Neural cell (in vitro differentiated cells): ENCODE measurements around the gene SMIM29. TPM values are rescaled to one million over a fixed set of nuclear protein-coding genes. Genes with fewer than 3 reads are reported as not detected.

Experiments used
- H2AFZ ChIP-seq: fragments of 200-600, 300-800 bp; sonication (generic), shearing (Covaris generic); 2 replicates; pipeline ENCODE4 v1.6.0; 2014; ENCODE audit warnings: low read depth, mild to moderate bottlenecking, antibody characterized with exemption, low read length, moderate library complexity
- H3F3A ChIP-seq: fragments of 200-600 bp; shearing (Covaris generic); 2 replicates; pipeline ENCODE4 v1.6.1; 2016; ENCODE audit warnings: mild to moderate bottlenecking, moderate library complexity, mixed read lengths, antibody characterized with exemption, low read length; ENCODE audit not compliant: insufficient read depth, poor library complexity, severe bottlenecking
- H3K27ac ChIP-seq: fragments of 200-600, 300-800 bp; sonication (generic), shearing (Covaris generic); 2 replicates; pipeline ENCODE4 v1.5.1; 2014; ENCODE audit warnings: mild to moderate bottlenecking, low read length, moderate library complexity
- H3K27me3 ChIP-seq: fragments of 300-800, 200-600 bp; sonication (generic), shearing (Covaris generic); 2 replicates; pipeline ENCODE4 v1.6.0; 2014; ENCODE audit warnings: mild to moderate bottlenecking, low read depth, low read length, moderate library complexity; ENCODE audit not compliant: insufficient read depth
- H3K36me3 ChIP-seq: fragments of 300-800, 200-600 bp; sonication (generic), shearing (Covaris generic); 2 replicates; pipeline ENCODE4 v1.5.1; 2014; ENCODE audit warnings: mild to moderate bottlenecking, antibody characterized with exemption, low read length, moderate library complexity; ENCODE audit not compliant: insufficient read depth
- H3K4me2 ChIP-seq: fragments of 300-800, 200-600 bp; sonication (generic), shearing (Covaris generic); 2 replicates; pipeline ENCODE4 v1.6.0; 2014; ENCODE audit warnings: mild to moderate bottlenecking, low read length
- H3K4me3 ChIP-seq: fragments of 300-800, 200-600 bp; sonication (generic), shearing (Covaris generic); 2 replicates; pipeline ENCODE4 v1.5.1; 2014; ENCODE audit warnings: mild to moderate bottlenecking, low read length, moderate library complexity
- H3K79me2 ChIP-seq: fragments of 200-600 bp; shearing (Covaris generic); replicated peaks from 2 replicates; pipeline ENCODE4 v1.6.0; 2014; ENCODE audit warnings: mild to moderate bottlenecking, low read length, moderate library complexity; ENCODE audit not compliant: insufficient read depth
- H3K9ac ChIP-seq: fragments of 300-800, 200-600 bp; sonication (generic), shearing (Covaris generic); 2 replicates; pipeline ENCODE4 v1.6.1; 2016; ENCODE audit warnings: mild to moderate bottlenecking, low read length, mixed read lengths
- H3K9me2 ChIP-seq: fragments of 200-600 bp; shearing (Covaris generic); 2 replicates; pipeline ENCODE4 v1.6.1; 2016; ENCODE audit warnings: mild to moderate bottlenecking, low read length, mixed read lengths; ENCODE audit not compliant: insufficient read depth
- H3K9me3 ChIP-seq: fragments of 200-600, 300-800 bp; sonication (generic), shearing (Covaris generic); 2 replicates; pipeline ENCODE4 v1.6.1; 2016; ENCODE audit warnings: mild to moderate bottlenecking, mixed run types, low read length, moderate library complexity, mixed read lengths
- H4K20me1 ChIP-seq: fragments of 200-600 bp; shearing (Covaris generic); 2 replicates; pipeline ENCODE4 v1.6.1; 2016; ENCODE audit warnings: mild to moderate bottlenecking, mixed run types; ENCODE audit not compliant: insufficient read depth
- EP300 ChIP-seq: fragments of 450-650 bp; conservative IDR thresholded peaks from 2 replicates; pipeline ENCODE4 v1.6.1; 2014; ENCODE audit warnings: antibody characterized with exemption, mild to moderate bottlenecking, moderate library complexity; ENCODE audit not compliant: poor library complexity, severe bottlenecking
- EZH2 ChIP-seq: fragments of 200-600, 300-800 bp; shearing (Covaris generic), sonication (generic); IDR thresholded peaks from 2 replicates; pipeline ENCODE4 v1.6.1; 2014; ENCODE audit warnings: antibody characterized with exemption, low read length, borderline replicate concordance, mild to moderate bottlenecking; ENCODE audit not compliant: insufficient read depth, poor library complexity, severe bottlenecking
- MXI1 ChIP-seq: fragments of 450-650 bp; conservative IDR thresholded peaks from 2 replicates; pipeline ENCODE4 v1.6.1; 2014; ENCODE audit warnings: antibody characterized with exemption, mild to moderate bottlenecking; ENCODE audit not compliant: poor library complexity, severe bottlenecking
- POLR2AphosphoS5 ChIP-seq: IDR thresholded peaks from 2 replicates; pipeline ENCODE4 v1.6.1; 2012
- RAD21 ChIP-seq: fragments of 450-650 bp; conservative IDR thresholded peaks from 2 replicates; pipeline ENCODE4 v1.6.1; 2014; ENCODE audit warnings: antibody characterized with exemption, mild to moderate bottlenecking, moderate library complexity
- SMC3 ChIP-seq: fragments of 450-650 bp; conservative IDR thresholded peaks from 2 replicates; pipeline ENCODE4 v1.6.1; 2014; ENCODE audit warnings: antibody characterized with exemption, mild to moderate bottlenecking, moderate library complexity; ENCODE audit not compliant: poor library complexity
- TAF1 ChIP-seq: IDR thresholded peaks from 2 replicates; pipeline ENCODE4 v1.6.1; 2012; ENCODE audit warnings: low read depth
- polyA plus RNA-seq: library from polyadenylated mRNA; depleted of rRNA; stranded (reverse); fragments of >200 nt; gene quantifications from 2 replicates; pipeline ENCODE4 v1.2.3, GENCODE V29; 2014
- TF ChIP-seq, protein P1 (sequence below): IDR thresholded peaks from 2 replicates; pipeline ENCODE4 v1.6.1; 2012; ENCODE audit warnings: borderline replicate concordance
- TF ChIP-seq, protein P2 (sequence below): fragments of 450-650 bp; IDR thresholded peaks from 2 replicates; pipeline ENCODE4 v1.5.1; 2014; ENCODE audit warnings: antibody characterized with exemption, mild to moderate bottlenecking, moderate library complexity; ENCODE audit not compliant: poor library complexity, severe bottlenecking

The SMIM29 gene
- polyA plus RNA-seq, 1 donor from 2014 or later, result 82.1 TPM

DNA sequence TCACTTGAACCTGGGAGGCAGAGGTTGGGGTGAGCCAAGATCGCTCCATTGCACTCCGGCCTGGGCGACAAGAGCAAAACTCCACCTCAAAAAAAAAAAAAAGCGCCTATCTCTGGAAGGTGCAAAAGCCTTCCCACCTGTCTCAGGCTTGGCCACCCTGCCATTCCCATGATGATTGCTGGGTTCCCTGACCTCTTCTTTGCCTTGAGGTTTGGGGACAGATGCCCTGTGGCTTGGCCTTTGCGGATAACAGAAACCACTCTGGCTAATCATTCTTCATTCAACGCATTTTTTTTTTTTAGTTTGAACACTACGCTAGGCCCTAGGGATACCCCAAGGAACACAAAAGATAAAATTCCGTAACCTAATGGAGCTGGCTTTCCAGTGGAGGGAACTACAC lies 18.9 kb downstream of the SMIM29 start:
- no peaks in the 10 kb centered on the region for H3K9me2 ChIP-seq
- no peak overlapping the region for H3K9ac ChIP-seq
- no peaks in the 10 kb centered on the region for H3F3A ChIP-seq
- TF ChIP-seq EZH2 (no peak), POLR2AphosphoS5 (no peak), MXI1 (no peak), EP300 (no peak), RAD21 (no peak), SMC3 (no peak), TAF1 (no peak)
- TF ChIP-seq, protein P1, sequence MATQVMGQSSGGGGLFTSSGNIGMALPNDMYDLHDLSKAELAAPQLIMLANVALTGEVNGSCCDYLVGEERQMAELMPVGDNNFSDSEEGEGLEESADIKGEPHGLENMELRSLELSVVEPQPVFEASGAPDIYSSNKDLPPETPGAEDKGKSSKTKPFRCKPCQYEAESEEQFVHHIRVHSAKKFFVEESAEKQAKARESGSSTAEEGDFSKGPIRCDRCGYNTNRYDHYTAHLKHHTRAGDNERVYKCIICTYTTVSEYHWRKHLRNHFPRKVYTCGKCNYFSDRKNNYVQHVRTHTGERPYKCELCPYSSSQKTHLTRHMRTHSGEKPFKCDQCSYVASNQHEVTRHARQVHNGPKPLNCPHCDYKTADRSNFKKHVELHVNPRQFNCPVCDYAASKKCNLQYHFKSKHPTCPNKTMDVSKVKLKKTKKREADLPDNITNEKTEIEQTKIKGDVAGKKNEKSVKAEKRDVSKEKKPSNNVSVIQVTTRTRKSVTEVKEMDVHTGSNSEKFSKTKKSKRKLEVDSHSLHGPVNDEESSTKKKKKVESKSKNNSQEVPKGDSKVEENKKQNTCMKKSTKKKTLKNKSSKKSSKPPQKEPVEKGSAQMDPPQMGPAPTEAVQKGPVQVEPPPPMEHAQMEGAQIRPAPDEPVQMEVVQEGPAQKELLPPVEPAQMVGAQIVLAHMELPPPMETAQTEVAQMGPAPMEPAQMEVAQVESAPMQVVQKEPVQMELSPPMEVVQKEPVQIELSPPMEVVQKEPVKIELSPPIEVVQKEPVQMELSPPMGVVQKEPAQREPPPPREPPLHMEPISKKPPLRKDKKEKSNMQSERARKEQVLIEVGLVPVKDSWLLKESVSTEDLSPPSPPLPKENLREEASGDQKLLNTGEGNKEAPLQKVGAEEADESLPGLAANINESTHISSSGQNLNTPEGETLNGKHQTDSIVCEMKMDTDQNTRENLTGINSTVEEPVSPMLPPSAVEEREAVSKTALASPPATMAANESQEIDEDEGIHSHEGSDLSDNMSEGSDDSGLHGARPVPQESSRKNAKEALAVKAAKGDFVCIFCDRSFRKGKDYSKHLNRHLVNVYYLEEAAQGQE, result no peak
- TF ChIP-seq, protein P2, sequence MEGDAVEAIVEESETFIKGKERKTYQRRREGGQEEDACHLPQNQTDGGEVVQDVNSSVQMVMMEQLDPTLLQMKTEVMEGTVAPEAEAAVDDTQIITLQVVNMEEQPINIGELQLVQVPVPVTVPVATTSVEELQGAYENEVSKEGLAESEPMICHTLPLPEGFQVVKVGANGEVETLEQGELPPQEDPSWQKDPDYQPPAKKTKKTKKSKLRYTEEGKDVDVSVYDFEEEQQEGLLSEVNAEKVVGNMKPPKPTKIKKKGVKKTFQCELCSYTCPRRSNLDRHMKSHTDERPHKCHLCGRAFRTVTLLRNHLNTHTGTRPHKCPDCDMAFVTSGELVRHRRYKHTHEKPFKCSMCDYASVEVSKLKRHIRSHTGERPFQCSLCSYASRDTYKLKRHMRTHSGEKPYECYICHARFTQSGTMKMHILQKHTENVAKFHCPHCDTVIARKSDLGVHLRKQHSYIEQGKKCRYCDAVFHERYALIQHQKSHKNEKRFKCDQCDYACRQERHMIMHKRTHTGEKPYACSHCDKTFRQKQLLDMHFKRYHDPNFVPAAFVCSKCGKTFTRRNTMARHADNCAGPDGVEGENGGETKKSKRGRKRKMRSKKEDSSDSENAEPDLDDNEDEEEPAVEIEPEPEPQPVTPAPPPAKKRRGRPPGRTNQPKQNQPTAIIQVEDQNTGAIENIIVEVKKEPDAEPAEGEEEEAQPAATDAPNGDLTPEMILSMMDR, result no peak
- no peaks in the 10 kb centered on the region for H3K36me3 ChIP-seq
- H3K27me3 ChIP-seq, result no peaks in the 10 kb centered on the region
- H3K27ac ChIP-seq, result no peak overlapping the region
- H3K9me3 ChIP-seq, result no peaks in the 10 kb centered on the region
- no peak overlapping the region for H3K4me2 ChIP-seq
- H4K20me1 ChIP-seq, result no peaks in the 10 kb centered on the region
- H2AFZ ChIP-seq, result no peak overlapping the region
- no peaks in the 10 kb centered on the region for H3K79me2 ChIP-seq
- H3K4me3 ChIP-seq, result no peak overlapping the region

DNA sequence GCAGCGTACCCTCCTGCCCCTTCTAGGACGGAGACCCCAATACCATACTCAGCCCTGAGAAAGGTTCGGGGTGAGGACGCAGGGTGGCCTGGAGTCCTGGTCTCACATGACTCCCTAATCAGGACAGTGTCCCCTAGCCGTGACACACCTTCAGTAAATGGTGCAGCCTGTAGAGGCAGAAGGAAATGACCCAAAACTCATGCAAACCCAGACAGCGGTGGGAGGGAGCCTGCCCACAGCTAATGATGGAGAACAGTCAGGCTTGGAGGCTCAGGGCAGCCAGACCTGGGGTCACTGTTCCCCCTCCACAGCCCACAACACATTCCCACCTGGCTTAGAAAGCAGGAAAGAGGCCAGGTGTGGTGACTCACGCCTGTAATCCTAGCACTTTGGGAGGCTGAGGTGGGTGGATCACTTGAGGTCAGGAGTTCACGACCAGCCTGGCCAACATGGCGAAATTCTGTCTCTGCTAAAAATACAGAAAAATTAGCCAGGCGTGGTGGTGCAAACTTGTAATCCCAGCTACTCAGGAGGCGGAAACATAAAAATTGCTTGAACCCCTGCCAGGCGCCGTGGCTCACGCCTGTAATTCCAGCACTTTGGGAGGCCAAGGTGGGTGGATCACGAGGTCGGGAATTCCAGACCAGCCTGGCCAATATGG lies 20.9 kb downstream of the SMIM29 start:
- Histone ChIP-seq H3K79me2 (no peaks in the 10 kb centered on the region), H3K9me3 (no peaks in the 10 kb centered on the region), H3K27ac (no peak overlapping the region), H2AFZ (no peak overlapping the region), H3F3A (no peaks in the 10 kb centered on the region), H3K4me2 (no peak overlapping the region), H3K9me2 (no peaks in the 10 kb centered on the region), H4K20me1 (no peaks in the 10 kb centered on the region), H3K4me3 (no peak overlapping the region), H3K9ac (no peak overlapping the region), H3K27me3 (no peaks in the 10 kb centered on the region), H3K36me3 (no peaks in the 10 kb centered on the region)
- no peak for TF ChIP-seq POLR2AphosphoS5
- no peak for TF ChIP-seq EP300
